HFFc6 (cell line): ENCODE measurements around the gene TFF1. TPM values are rescaled to one million over a fixed set of nuclear protein-coding genes. Genes with fewer than 3 reads are reported as not detected.

ENCODE experiments used
- DNase-seq: peaks from one replicate; pipeline ENCODE4 v3.0.0-alpha.2; 2018
- H3K27ac Mint-ChIP-seq: 2 replicates; pipeline ENCODE4 v1.8.0; 2020; ENCODE audit warnings: mild to moderate bottlenecking, mixed read lengths
- H3K27me3 Mint-ChIP-seq: 2 replicates; pipeline ENCODE4 v1.8.0; 2021; ENCODE audit warnings: mild to moderate bottlenecking, moderate library complexity, mixed read lengths; ENCODE audit not compliant: insufficient read depth
- H3K36me3 Mint-ChIP-seq: 2 replicates; pipeline ENCODE4 v1.8.0; 2021; ENCODE audit warnings: low read depth, mixed read lengths
- H3K4me1 Mint-ChIP-seq: 2 replicates; pipeline ENCODE4 v1.8.0; 2020; ENCODE audit warnings: low read depth, mixed read lengths
- H3K4me3 Mint-ChIP-seq: 2 replicates; pipeline ENCODE4 v1.8.0; 2020; ENCODE audit warnings: mild to moderate bottlenecking, moderate library complexity, mixed read lengths
- H3K9me3 Mint-ChIP-seq: 2 replicates; pipeline ENCODE4 v1.8.0; 2020; ENCODE audit warnings: mild to moderate bottlenecking, mixed read lengths
- CTCF ChIP-seq: fragments of 200-600 bp; sonication (generic); IDR thresholded peaks from 2 replicates; pipeline ENCODE4 v1.5.0; 2021; ENCODE audit warnings: antibody characterized with exemption, mild to moderate bottlenecking
- total RNA-seq, 6 experiments: library from RNA; stranded (reverse); fragmentation: NEBNext Ultra II Directional; extraction: Animal tissue kit (Norgen Biotek cat#: 25700); gene quantifications; 2 replicates in 1 of 6; 3 replicates in 5 of 6; pipeline ENCODE4 v1.2.3, GENCODE V29; 2021

The TFF1 gene
- total RNA-seq, 6 experiments from 2014 or later, result not detected

DNA sequence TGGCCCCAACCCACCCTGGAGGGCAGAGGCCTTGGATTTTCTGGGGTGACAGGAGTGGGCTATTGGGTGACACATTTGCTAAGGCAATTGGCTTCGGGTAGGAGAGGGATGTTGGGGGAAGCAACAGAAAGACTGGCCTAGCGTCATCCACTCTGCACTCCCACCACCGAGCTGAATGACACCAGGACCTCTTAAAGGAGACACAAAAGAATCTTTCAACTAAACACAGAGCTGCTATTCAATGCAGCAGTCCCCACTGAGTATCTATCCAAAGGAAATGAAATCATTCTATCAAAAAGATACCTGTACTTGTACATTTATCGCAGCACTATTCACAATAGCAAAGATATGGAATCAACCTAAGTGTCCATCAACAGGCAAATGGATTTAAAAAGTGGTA is 21.7 kb downstream of the TFF1 start:
- H3K4me3 Mint-ChIP-seq, result no peak overlapping the region
- DNase-seq, result no peak
- peaks cover 57% of the 10 kb centered on the region for H3K9me3 Mint-ChIP-seq
- H3K36me3 Mint-ChIP-seq, result peaks cover 15% of the 10 kb centered on the region; the same call in 1 of the 2 replicates
- H3K27ac Mint-ChIP-seq, result no peak overlapping the region
- no peaks in the 10 kb centered on the region for H3K27me3 Mint-ChIP-seq
- no peaks in the 10 kb centered on the region for H3K4me1 Mint-ChIP-seq
- no peak for TF ChIP-seq CTCF

DNA sequence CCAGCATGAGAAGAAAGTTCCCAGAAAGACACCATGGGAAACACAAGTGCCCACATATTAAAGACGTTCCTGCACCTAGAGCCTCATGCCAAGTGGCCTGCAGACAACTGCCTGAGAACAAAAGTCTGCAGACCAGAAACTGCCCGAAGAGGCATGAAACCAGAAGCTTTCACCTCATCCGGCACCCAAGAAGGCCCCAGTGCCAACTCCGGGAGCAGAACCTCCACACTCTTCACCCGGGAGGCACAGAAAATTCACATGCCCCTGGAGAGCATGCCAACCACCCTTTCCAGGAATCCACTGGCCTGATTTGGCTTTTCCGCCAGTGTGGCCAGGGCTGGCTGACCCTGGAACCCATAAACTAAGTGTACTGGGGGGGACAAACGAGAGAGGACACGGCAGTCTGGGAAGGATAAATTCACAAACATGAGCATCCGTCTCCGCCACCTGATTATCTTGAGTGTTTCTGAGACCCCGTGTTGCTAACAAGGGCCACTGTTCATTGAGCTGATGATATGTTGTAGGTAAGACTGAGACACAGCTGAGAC is 22.3 kb downstream of the TFF1 start:
- Mint-ChIP-seq H3K36me3 (peaks cover 15% of the 10 kb centered on the region; the same call in 1 of the 2 replicates), H3K27ac (no peak overlapping the region), H3K4me1 (no peaks in the 10 kb centered on the region), H3K9me3 (peaks cover 62% of the 10 kb centered on the region), H3K4me3 (no peak overlapping the region), H3K27me3 (no peaks in the 10 kb centered on the region; the same call in 1 of the 2 replicates)
- no peak for DNase-seq
- no peak for TF ChIP-seq CTCF

GRCh38 chr21:42343556-42343955 is 22.8 kb downstream of the TFF1 start:
- no peak overlapping the region for H3K4me3 Mint-ChIP-seq
- H3K27me3 Mint-ChIP-seq, result no peaks in the 10 kb centered on the region; the same call in 1 of the 2 replicates
- TF ChIP-seq CTCF, result no peak
- H3K4me1 Mint-ChIP-seq, result no peaks in the 10 kb centered on the region
- no peak for DNase-seq
- H3K9me3 Mint-ChIP-seq, result peaks cover 67% of the 10 kb centered on the region
- no peak overlapping the region for H3K27ac Mint-ChIP-seq
- peaks cover 15% of the 10 kb centered on the region; the same call in 1 of the 2 replicates for H3K36me3 Mint-ChIP-seq

DNA sequence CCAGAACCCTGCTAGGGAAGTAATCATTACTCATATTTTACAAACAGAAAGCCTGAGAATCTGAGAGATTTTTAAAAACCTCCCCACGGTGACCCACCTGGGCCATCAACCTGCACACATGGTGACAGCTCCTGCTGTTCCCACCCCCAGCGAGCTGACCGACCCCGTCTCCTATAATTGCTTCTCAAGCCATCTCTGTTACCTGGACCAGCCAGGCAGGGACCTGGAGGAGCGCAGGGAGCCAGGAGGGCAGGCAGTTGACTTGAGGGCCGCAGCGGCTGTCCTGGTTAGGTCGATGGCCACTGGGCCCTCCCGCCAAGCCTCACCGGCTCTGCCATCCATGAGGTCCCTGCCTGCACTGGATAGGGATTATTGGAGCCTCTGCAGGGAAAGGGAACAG is 23.2 kb downstream of the TFF1 start:
- no peaks in the 10 kb centered on the region for H3K4me1 Mint-ChIP-seq
- H3K4me3 Mint-ChIP-seq, result no peak overlapping the region
- no peak for DNase-seq
- no peak overlapping the region for H3K27ac Mint-ChIP-seq
- H3K27me3 Mint-ChIP-seq, result no peaks in the 10 kb centered on the region; the same call in 1 of the 2 replicates
- peaks cover 13% of the 10 kb centered on the region; the same call in 1 of the 2 replicates for H3K36me3 Mint-ChIP-seq
- no peak for TF ChIP-seq CTCF
- peaks cover 65% of the 10 kb centered on the region for H3K9me3 Mint-ChIP-seq

- no peak for TF ChIP-seq CTCF
- no peaks in the 10 kb centered on the region; the same call in 1 of the 2 replicates for H3K27me3 Mint-ChIP-seq
These were observed 24.4 kb downstream of the TFF1 start for GRCh38 chr21:42341776-42342542.

More at GRCh38 chr21:42341776-42342542, 24.4 kb downstream of the TFF1 start:
- H3K9me3 Mint-ChIP-seq, result peaks cover 67% of the 10 kb centered on the region
- H3K27ac Mint-ChIP-seq, result no peak overlapping the region
- H3K36me3 Mint-ChIP-seq, result peaks cover 11% of the 10 kb centered on the region; the same call in 1 of the 2 replicates
- H3K4me1 Mint-ChIP-seq, result no peaks in the 10 kb centered on the region
- H3K4me3 Mint-ChIP-seq, result no peak overlapping the region
- DNase-seq, result no peak
